ENCODE results near the gene ROR2. TPM values are rescaled to one million over a fixed set of nuclear protein-coding genes. Genes with fewer than 3 reads are reported as not detected.

ROR2 gene
- total and polyA plus RNA-seq, 2 donors (not counting 3 experiments of a cell fraction or from before 2014, with no cell fraction given): not detected

DNA sequence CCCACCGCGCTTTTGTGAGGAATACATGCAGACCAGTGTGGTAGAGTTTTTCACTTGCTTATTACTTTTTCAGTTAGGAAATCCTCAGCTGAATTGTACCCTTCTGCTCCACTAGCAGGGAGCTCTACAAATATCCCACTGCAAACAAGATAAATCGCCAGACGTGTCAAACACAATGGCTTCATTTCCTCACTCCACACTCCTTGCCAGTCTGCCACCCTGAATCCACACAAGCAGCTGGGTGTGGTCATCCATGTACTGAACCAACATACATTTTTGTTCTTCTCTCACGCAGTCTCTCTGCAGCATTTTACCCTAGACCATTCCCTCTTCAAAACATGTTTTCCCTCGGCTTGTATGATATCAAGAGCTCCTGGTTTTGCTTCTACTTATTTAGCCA lies 3.7 kb upstream of the ROR2 start:
- TF ChIP-seq MYC (IDR thresholded peaks at IDR 0.05; ENCODE audit: low read depth, low read length) (no peak), JUN (IDR thresholded peaks at IDR 0.05; ENCODE audit: borderline replicate concordance, insufficient read depth, insufficient read length, low read depth) (no peak), FOS (IDR thresholded peaks at IDR 0.05; ENCODE audit: borderline replicate concordance, insufficient read depth, low read length) (no peak), EZH2 (IDR thresholded peaks at IDR 0.05; ENCODE audit: borderline replicate concordance, low read depth, low read length, severe bottlenecking) (no peak), POLR2AphosphoS5 (IDR thresholded peaks at IDR 0.05; ENCODE audit: insufficient read depth, low read depth, low read length) (no peak), POLR2A (IDR thresholded peaks at IDR 0.05; ENCODE audit: low read depth, low read length) (no peak), GATA2 (IDR thresholded peaks at IDR 0.05; ENCODE audit: insufficient read depth, insufficient read length, low read depth, low read length) (no peak)
- TF ChIP-seq, protein P1, sequence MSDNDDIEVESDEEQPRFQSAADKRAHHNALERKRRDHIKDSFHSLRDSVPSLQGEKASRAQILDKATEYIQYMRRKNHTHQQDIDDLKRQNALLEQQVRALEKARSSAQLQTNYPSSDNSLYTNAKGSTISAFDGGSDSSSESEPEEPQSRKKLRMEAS (IDR thresholded peaks at IDR 0.05; ENCODE audit: insufficient read depth, insufficient read length): no peak
- TF ChIP-seq, protein P2, sequence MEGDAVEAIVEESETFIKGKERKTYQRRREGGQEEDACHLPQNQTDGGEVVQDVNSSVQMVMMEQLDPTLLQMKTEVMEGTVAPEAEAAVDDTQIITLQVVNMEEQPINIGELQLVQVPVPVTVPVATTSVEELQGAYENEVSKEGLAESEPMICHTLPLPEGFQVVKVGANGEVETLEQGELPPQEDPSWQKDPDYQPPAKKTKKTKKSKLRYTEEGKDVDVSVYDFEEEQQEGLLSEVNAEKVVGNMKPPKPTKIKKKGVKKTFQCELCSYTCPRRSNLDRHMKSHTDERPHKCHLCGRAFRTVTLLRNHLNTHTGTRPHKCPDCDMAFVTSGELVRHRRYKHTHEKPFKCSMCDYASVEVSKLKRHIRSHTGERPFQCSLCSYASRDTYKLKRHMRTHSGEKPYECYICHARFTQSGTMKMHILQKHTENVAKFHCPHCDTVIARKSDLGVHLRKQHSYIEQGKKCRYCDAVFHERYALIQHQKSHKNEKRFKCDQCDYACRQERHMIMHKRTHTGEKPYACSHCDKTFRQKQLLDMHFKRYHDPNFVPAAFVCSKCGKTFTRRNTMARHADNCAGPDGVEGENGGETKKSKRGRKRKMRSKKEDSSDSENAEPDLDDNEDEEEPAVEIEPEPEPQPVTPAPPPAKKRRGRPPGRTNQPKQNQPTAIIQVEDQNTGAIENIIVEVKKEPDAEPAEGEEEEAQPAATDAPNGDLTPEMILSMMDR (IDR thresholded peaks at IDR 0.05; ENCODE audit: extremely low read depth in 1 of 2, insufficient read depth in 1 of 2, low read depth in 1 of 2, low read length in 2 of 2): no peak
- no peak overlapping the region for H3K27ac ChIP-seq (ENCODE audit: insufficient read depth, low read depth, low read length)
- H2AFZ ChIP-seq (ENCODE audit: low read depth, low read length): no peak overlapping the region
- no peak for DNase-seq (ENCODE audit: low read depth, low spot score)
- no peak overlapping the region for H3K4me3 ChIP-seq (replicated peaks in 1 of 3; ENCODE audit: insufficient read depth in 1 of 3, low read depth in 1 of 3, low read length in 3 of 3)
- no TSS peak for BruUV-seq (replicated peaks)
- dilution Hi-C loops (cut with MboI; ENCODE audit: extremely low pct_ligation_motif_present, low sequenced_read_pairs) (no loop called here), intact Hi-C loops (cut with micrococcal nuclease) (no loop called here)
- H3K27me3 ChIP-seq (ENCODE audit: control insufficient read depth in 2 of 2, insufficient read depth in 2 of 2, low read length in 2 of 2): peaks cover 19 to 33% of the 10 kb centered on the region in 2 experiments
- no peaks in the 10 kb centered on the region for H4K20me1 ChIP-seq (replicated peaks; ENCODE audit: control insufficient read depth, extremely low read depth, insufficient read depth, low read length)
- no peaks in the 10 kb centered on the region for H3K36me3 ChIP-seq (ENCODE audit: control insufficient read depth in 2 of 2, extremely low read depth in 1 of 2, insufficient read depth in 2 of 2, low read length in 2 of 2)
- CTCF ChIA-PET: interaction anchor here (1.0 to 2.5 kb wide), 8 partner anchors 8 to 195 kb away, joined by 3 to 18 read pairs (median 4); no protein-coding TSS in a partner anchor
- H3K9me1 ChIP-seq (replicated peaks; ENCODE audit: control insufficient read depth, extremely low read depth, insufficient read depth, low read length): no peaks in the 10 kb centered on the region
- no peaks in the 10 kb centered on the region for H3K4me1 ChIP-seq (ENCODE audit: control insufficient read depth, extremely low read depth, insufficient read depth, low read length)
- no peak overlapping the region for H3K9ac ChIP-seq (replicated peaks; ENCODE audit: extremely low read depth, insufficient read depth, low read length)
- POLR2A ChIA-PET: no interaction called here
- no peak overlapping the region for H3K4me2 ChIP-seq (ENCODE audit: insufficient read depth, low read length)
- H3K9me3 ChIP-seq (replicated peaks; ENCODE audit: control insufficient read depth, insufficient read depth, low read length): no peaks in the 10 kb centered on the region
- H3K79me2 ChIP-seq (ENCODE audit: control insufficient read depth, insufficient read depth, low read length): no peaks in the 10 kb centered on the region
- FAIRE-seq: no peak

Data from endothelial cell of umbilical vein (primary cell).